ENCODE data around the gene ANTXR2.

DNA sequence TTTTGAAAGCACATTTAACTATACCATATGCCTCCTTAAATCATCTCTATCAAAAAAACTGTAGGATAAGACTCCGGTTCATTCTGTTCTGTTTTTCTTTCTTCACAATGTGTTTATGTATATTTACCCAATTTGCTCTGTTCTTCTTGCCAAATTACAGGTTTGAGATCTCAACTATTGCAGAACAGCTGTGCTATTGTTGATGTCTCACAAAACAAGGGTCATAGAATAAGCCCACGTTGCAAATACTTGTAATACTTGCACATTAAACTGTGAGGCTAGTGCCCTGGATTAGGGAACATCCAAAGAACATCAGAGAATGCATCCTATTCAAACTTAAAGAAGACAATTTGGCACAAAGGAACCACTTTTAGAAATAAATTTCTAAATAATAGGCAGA is 45.4 kb downstream of the ANTXR2 start:
- TF ChIP-seq, protein P1, sequence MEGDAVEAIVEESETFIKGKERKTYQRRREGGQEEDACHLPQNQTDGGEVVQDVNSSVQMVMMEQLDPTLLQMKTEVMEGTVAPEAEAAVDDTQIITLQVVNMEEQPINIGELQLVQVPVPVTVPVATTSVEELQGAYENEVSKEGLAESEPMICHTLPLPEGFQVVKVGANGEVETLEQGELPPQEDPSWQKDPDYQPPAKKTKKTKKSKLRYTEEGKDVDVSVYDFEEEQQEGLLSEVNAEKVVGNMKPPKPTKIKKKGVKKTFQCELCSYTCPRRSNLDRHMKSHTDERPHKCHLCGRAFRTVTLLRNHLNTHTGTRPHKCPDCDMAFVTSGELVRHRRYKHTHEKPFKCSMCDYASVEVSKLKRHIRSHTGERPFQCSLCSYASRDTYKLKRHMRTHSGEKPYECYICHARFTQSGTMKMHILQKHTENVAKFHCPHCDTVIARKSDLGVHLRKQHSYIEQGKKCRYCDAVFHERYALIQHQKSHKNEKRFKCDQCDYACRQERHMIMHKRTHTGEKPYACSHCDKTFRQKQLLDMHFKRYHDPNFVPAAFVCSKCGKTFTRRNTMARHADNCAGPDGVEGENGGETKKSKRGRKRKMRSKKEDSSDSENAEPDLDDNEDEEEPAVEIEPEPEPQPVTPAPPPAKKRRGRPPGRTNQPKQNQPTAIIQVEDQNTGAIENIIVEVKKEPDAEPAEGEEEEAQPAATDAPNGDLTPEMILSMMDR (IDR thresholded peaks at IDR 0.05) = no peak
- no peak for TF ChIP-seq POLR2A (IDR thresholded peaks at IDR 0.05)

Measured in right lobe of liver (tissue), 4 donors.